ENCODE data around the gene ADIPOR2. TPM values are rescaled to one million over a fixed set of nuclear protein-coding genes. Genes with fewer than 3 reads are reported as not detected.
A peak's percentile ranks its signal among the peaks of the same experiment; 100 is the strongest.

The ADIPOR2 gene
- total RNA-seq, 2 donors from 2014 or later: 19.7 to 23.3 TPM

DNA sequence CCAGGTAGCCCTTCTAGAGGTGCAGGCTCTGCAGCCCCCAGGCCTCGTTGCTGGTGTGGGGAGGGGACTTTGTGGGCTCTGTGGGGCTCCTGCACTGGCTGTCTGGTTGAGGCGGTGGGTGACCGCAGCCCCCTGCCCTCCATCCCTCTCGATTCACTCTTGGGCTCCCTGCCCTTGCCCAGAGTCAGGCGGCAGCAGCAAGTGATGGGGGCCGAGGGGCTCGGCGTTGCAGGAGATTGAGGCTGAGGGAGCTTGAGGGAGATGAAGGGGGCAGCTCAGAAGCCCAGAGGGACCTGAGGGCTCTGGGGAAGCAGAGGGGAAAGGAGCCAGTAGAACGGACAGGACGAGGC lies 120.0 kb downstream of the ADIPOR2 start:
- Histone ChIP-seq H3K36me3 (no peaks in the 10 kb centered on the region), H3K4me3 (no peak overlapping the region), H3K4me1 (no peaks in the 10 kb centered on the region), H3K27me3 (no peaks in the 10 kb centered on the region), H3K9me3 (no peaks in the 10 kb centered on the region), H3K27ac (no peak overlapping the region)
- TF ChIP-seq, protein P1, sequence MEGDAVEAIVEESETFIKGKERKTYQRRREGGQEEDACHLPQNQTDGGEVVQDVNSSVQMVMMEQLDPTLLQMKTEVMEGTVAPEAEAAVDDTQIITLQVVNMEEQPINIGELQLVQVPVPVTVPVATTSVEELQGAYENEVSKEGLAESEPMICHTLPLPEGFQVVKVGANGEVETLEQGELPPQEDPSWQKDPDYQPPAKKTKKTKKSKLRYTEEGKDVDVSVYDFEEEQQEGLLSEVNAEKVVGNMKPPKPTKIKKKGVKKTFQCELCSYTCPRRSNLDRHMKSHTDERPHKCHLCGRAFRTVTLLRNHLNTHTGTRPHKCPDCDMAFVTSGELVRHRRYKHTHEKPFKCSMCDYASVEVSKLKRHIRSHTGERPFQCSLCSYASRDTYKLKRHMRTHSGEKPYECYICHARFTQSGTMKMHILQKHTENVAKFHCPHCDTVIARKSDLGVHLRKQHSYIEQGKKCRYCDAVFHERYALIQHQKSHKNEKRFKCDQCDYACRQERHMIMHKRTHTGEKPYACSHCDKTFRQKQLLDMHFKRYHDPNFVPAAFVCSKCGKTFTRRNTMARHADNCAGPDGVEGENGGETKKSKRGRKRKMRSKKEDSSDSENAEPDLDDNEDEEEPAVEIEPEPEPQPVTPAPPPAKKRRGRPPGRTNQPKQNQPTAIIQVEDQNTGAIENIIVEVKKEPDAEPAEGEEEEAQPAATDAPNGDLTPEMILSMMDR (IDR thresholded peaks at IDR 0.05): no peak
- DNase-seq (ENCODE audit: low spot score): no peak

DNA sequence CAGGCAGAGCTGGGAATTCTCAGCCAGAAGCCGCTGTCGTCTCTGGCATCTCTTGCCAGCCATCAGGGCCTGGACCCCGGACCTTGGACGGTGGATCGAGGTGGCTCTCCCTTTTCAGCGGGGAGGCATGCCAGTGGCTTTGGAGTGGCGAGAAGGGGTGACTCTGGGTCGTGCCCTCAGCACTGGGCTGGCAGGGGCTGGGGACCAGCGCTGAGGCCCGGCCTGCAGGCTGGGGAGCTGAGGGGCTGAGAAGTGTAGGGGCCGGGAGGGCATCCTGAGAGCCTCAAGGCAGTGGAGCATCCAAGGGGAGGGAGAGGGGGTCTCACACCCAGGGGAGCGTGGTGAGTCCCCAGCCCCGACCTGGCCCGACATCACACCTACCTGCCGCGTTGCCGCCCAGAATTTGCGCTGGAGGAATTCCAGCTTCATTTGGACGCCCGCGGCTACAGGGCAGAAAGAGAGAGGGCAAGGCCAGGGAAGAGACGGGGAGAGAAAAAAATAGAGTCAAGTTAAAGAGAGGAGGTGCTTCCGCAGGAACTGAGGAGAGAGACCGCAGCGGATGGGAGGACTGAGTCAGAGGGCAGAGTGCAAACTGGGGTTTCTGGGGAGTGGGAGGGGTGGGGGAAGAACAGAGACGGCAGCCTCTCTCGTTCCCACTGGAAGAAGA lies 120.5 kb downstream of the ADIPOR2 start:
- Histone ChIP-seq H3K27ac (peak overlapping the region in 1 of 2 donors; percentile 51), H3K4me1 (no peaks in the 10 kb centered on the region), H3K27me3 (no peaks in the 10 kb centered on the region), H3K4me3 (no peak overlapping the region), H3K9me3 (no peaks in the 10 kb centered on the region), H3K36me3 (no peaks in the 10 kb centered on the region)
- no peak for DNase-seq (ENCODE audit: low spot score)
- TF ChIP-seq, protein P1 (IDR thresholded peaks at IDR 0.05): no peak

DNA sequence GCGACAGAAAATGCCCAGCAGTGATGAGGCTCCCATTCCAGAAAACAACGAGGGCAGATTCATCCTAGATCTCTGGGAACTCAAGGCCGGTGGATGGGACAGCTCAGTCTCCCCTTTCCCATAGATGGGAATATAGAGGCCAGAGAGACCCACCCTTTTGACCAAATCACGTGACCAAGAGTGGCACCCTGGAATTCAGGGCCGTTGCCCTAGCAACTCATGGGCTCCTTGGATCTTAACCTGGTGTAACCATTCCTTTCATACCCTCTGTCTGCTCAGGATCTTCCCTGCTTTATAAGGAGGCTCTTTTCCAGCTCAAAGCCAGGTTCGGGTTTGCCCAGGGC lies 121.0 kb downstream of the ADIPOR2 start:
- H3K4me3 ChIP-seq: no peak overlapping the region
- H3K27ac ChIP-seq: peak overlapping the region in 1 of 2 donors; percentile 51
- H3K36me3 ChIP-seq: no peaks in the 10 kb centered on the region
- no peak for DNase-seq (ENCODE audit: low spot score)
- TF ChIP-seq, protein P1 (IDR thresholded peaks at IDR 0.05): no peak
- H3K27me3 ChIP-seq: no peaks in the 10 kb centered on the region
- no peaks in the 10 kb centered on the region for H3K4me1 ChIP-seq
- no peaks in the 10 kb centered on the region for H3K9me3 ChIP-seq

DNA sequence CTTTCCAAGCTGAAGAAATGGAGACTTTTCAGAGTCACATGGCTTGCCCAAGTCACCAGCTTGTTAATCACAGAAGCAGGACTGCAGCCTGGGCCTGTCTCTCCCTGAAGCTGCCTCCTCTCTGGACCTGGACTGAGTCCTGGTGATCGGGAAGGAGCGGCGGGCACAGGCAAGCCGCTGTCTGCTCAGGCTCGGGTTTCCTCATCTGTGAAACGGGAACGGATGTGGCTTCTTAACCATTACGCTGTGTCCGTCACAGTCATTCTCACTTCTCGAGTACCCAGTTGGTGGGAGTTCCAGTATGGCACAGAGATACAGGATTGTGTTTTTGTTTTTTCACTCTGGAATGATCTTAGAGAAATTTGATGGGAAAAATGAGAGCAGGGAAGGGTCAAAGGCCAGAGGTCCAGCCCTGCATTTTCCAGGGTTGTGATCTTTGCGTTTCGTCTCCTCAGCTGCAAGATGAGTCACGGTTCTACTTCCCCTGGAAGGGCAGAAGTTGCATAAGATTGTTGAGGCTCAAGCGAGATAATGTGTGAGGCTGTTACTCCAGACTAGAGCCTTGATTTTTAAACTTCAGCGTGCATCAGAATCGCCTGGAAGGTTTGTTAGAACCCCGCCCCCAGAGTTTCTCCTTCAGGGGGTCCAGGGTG lies 121.9 kb downstream of the ADIPOR2 start:
- H3K27me3 ChIP-seq: no peaks in the 10 kb centered on the region
- H3K36me3 ChIP-seq: no peaks in the 10 kb centered on the region
- no peaks in the 10 kb centered on the region for H3K9me3 ChIP-seq
- TF ChIP-seq, protein P1 (IDR thresholded peaks at IDR 0.05): no peak
- peak overlapping the region in 1 of 2 donors; percentile 51 for H3K27ac ChIP-seq
- no peak for DNase-seq (ENCODE audit: low spot score)
- H3K4me1 ChIP-seq: no peaks in the 10 kb centered on the region
- no peak overlapping the region for H3K4me3 ChIP-seq

DNA sequence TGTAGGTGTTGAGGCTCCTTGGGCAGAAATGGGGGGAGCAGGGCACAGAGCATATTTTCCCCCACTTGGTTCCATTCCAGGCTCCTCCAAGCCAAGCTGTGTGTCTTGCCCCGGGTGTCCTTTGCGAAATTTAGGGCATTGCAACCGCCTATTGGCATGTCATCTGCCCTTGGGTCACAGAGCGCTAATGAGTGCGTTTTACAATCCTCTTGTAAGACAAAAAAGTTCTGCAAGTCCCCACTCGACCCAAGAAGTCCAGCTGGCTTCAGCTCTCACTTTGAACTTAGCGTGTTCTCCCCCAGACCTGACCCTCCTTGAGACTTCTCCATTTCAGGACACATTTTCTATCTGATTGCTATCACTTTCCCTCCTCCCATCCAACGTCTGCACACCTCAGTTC lies 123.4 kb downstream of the ADIPOR2 start:
- H3K4me3 ChIP-seq: no peak overlapping the region
- DNase-seq (ENCODE audit: low spot score): no peak
- TF ChIP-seq, protein P1 (IDR thresholded peaks at IDR 0.05): no peak
- no peaks in the 10 kb centered on the region for H3K9me3 ChIP-seq
- no peaks in the 10 kb centered on the region for H3K27me3 ChIP-seq
- H3K27ac ChIP-seq: no peak overlapping the region
- no peaks in the 10 kb centered on the region for H3K36me3 ChIP-seq
- H3K4me1 ChIP-seq: no peaks in the 10 kb centered on the region

DNA sequence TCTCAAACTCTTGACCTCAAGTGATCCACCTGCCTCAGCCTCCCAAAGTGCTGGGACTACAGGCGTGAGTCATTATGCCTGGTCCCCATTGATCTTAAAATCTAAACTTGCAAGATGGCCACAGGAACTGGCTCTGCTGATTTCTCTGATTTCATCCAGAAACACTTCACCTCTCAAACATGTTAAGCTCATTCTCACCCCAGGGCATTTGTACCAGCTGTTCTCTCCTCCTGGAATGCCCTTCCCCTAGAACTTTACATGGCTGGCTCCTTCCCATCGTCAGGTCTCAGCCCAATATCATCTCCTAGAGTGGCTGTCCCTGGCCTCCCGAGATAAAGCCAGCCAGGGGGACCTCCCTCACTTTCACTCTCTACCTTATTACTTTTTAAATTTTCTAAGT lies 124.2 kb downstream of the ADIPOR2 start:
- Histone ChIP-seq H3K27me3 (no peaks in the 10 kb centered on the region), H3K4me1 (peaks cover 0 to 2% of the 10 kb centered on the region in 2 donors), H3K27ac (no peak overlapping the region), H3K36me3 (no peaks in the 10 kb centered on the region), H3K9me3 (no peaks in the 10 kb centered on the region), H3K4me3 (no peak overlapping the region)
- no peak for DNase-seq (ENCODE audit: low spot score)
- TF ChIP-seq, protein P1 (IDR thresholded peaks at IDR 0.05): no peak
